Activated T-cell treated with anti-CD3 and anti-CD28 coated beads for 24 hours (primary cell): ENCODE measurements around the gene USPL1.
A peak's percentile ranks its signal among the peaks of the same experiment; 100 is the strongest.
"Not testable (repeated sequence)": the region's sequence is repeated elsewhere in the genome, so short reads cannot be mapped to it uniquely, and the experiment has no call there.

Experiments
- DNase-seq: peaks from one replicate; pipeline ENCODE4 v3.0.0-alpha.2; 2020; ENCODE audit warnings: low read depth

Gene USPL1

DNA sequence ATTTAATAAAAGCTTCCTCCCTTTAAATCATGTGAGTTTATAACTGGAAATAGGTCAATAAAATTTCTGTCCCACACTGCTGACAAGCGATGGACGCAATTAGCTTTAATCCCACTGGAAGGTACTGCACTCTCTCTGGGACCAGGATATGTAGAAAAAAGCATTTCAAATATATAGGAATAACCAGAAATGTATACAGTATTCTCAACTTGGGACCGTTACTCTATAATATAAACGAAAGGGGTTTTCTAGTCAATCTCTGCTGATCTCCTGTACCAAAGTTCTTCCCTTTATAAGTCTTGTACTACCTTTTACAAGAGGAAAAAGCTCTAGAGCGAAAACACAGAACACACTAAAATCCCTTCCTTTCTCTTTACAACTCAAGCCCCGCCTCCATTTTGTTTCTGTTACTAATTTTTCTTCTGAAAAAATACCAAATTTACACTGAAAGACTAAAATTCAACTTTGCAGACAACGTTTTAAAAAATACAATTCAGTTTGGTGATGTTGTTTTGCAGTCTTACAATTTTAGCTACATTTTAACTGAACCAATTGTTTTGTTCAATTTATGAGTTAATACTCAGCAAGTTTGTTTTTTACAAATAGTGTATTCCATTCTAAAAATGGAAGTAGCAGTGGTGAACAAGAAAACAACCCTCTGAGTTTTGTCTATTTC, 1.7 kb upstream of the USPL1 start:
- no peak for DNase-seq

DNA sequence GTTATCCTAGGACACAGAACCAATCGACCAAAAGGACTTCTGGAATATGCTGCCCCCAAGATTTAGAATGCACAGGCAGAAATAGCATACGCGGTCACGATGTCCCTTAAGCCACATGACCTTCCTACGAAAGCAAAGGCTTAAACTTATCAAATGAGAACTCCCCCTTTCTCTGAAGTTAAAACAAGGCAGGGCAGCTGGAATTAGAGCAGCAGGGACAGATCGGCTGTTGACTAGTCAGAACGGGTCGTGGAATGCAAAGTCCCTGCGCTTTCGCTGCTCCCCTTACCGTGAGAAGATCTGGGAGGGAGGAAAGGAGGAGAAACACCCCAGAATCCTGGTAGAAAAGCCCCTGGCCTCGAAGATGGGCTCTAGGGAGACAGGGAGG, 799 bp upstream of the USPL1 start:
- peak; percentile 37 for DNase-seq

GRCh38 chr13:30618186-30618929, 638 bp downstream of the USPL1 start:
- DNase-seq, result peak; percentile 14

DNA sequence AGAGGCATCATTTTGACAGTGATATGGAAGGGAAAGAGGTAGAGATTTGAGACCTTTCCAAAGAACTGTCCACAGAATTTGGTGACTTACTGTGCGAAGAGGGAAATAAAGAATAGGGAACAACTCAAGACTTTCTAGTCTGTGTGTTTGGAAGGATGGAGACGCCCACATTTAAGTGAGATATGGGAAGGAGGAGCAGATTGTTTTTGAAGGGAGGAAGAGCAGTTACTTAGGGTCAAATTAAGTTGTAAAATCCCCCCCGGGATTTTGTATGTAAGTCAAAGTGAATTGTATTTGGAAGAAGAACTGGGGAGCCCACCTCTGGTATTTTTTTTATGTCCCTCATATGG, 1.2 kb downstream of the USPL1 start:
- no peak for DNase-seq

DNA sequence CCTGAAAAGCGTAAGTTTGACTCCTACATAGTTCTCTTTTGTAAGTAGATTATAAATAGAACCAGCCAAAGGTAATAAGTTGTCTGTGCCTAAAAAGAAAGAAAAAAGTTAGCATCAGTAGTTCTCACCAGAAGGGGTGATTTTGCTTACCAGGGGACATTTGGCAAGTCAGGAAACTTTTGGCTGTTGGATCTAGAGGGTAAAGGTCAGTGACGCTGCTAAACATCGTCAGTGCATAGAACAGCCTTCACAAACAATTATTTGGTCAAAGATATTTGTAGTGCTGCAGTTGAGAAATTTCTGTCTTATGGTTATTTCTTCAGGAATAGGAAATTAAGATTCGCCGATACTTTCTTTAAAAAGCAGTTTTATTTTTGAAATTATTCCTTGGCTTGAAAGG, 2.0 kb downstream of the USPL1 start:
- DNase-seq, result no peak

GRCh38 chr13:30620941-30621340, 3.2 kb downstream of the USPL1 start:
- DNase-seq, result no peak

- no peak for DNase-seq
These were observed 4.8 kb downstream of the USPL1 start for GRCh38 chr13:30622551-30622950.

DNA sequence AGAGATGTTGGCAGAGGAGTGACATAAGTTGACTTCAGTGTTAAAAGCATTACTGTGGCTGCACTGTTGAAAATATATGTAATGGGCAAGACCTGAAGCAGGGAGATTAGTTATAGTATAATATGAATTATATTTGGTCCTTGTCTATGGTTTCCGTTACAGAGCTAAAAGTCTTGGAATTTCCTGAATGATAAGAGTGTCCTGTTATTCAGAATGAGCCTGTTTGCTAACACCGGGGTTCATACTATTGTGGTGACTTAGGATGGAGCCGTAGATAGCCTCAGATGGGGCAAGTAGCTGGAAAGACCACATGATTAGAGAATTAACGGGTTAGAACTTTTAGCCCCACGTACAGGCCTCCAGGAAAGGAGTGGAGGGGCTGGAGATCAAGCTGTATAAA, 5.7 kb downstream of the USPL1 start:
- no peak for DNase-seq

GRCh38 chr13:30624630-30625029, 6.9 kb downstream of the USPL1 start:
- no peak for DNase-seq

GRCh38 chr13:30629527-30629926, 11.8 kb downstream of the USPL1 start:
- DNase-seq, result no peak

DNA sequence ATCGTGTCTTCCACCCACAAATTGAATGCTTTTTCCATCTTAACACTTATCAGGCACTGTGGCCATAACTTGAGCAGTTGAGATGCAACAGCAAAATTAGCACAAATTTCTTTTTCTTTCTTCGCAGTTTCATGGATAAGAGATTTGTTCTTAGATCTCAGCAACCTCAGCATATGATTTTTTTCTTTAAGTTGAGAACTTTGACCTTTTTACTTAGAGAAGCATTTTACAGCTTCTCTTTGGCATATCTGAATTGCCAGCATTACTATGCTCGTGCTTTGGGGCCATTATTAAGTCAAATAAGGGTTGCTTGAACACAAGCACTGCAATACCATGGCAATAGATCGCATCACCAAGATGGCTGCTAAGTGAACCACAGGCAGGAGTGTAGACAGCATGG, 16.1 kb downstream of the USPL1 start:
- DNase-seq, result no peak

GRCh38 chr13:30634838-30635237, 17.1 kb downstream of the USPL1 start:
- DNase-seq, result no peak

- no peak for DNase-seq
These were observed 20.6 kb downstream of the USPL1 start for GRCh38 chr13:30638301-30638700.

GRCh38 chr13:30639671-30640070, 22.0 kb downstream of the USPL1 start:
- DNase-seq, result no peak

DNA sequence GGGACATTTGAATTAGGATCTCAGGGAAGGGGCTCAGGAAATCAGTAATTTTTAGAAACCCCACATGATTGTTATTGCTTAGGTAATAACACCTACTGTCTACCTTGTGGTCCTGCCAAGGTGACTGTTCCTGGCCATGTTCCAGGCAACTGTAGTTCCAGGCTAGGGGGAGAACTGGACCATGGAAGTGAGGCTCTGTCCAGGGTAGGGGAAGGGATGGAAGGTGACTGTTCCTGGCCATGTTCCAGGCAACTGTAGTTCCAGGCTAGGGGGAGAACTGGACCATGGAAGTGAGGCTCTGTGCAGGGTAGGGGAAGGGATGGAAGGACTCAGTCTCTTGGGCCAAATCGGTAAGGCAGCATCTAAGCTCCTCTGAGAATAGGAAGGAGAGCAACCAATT, 23.5 kb downstream of the USPL1 start:
- not testable (repeated sequence) for DNase-seq

- no peak for DNase-seq
These were observed 27.9 kb downstream of the USPL1 start for GRCh38 chr13:30645629-30646028.

DNA sequence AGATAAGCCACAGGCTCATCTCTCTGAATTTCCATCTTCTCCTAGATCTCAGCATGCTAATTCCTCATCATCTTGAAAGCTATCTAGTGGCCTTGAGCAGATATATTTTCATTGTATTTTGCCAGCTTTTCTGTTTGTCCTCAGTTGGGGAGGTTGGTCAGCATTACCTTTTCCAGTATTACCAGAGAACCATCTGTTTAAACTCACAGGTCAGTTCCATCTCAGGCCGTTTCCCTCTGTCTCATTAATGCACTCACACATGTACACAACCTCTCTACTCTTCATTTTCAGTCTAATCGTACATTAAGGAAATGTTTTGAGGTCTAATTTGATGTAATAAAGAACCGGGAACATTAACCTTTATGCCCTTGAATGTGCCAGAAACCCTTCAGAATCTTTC, 29.7 kb downstream of the USPL1 start:
- DNase-seq, result no peak

DNA sequence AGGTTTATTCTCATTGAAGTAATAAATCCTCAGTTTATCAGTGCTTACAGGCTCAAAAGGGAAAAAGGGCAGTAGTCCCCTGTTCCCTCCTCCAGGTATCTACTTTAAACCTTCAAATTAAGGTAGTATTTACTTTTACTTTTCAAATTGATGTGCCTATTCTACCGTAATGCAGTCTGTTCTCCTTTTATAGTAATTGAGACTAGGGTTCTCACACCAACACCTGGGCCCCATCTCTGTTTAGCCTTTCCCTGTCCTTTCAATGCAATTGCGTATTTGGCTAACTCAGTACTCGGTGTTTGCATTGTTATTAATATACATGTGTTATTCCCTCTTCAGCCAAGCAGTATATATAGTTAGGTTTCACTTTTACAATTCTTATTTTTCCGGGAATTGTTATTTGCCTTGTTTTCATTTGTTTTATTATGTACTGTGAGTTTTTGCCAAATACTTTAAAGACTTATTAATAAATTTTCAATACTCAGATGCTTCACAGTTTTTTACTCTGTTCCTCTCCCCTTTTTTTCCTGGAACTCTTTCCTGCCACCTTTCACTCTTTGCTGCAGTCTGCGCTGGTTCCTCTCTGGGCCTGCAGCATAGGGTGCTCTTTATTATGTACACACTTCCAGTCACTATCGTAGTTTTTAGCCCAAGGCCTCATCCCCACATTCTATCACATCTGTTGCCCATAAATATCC, 30.3 kb downstream of the USPL1 start:
- DNase-seq, result no peak

GRCh38 chr13:30648522-30649012, 30.8 kb downstream of the USPL1 start:
- DNase-seq, result no peak

DNA sequence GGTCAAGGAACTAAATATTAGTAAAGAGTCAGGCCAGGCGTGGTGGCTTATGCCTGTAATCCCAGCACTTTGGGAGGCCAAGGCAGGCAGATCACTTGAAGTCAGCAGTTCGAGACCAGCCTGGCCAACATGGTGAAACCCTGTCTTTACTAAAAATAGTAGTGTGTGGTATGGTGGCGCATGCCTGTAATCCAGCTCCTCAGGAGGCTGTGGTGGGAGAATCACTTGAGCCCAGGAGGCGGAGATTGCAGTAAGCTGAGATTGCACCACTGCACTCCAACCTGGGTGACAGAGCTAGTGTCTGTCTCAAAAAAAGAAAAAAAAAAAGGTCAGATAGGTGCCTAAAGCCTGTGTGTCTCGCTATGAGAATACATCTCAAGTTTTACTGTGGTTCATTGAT, 33.9 kb downstream of the USPL1 start:
- not testable (repeated sequence) for DNase-seq

DNA sequence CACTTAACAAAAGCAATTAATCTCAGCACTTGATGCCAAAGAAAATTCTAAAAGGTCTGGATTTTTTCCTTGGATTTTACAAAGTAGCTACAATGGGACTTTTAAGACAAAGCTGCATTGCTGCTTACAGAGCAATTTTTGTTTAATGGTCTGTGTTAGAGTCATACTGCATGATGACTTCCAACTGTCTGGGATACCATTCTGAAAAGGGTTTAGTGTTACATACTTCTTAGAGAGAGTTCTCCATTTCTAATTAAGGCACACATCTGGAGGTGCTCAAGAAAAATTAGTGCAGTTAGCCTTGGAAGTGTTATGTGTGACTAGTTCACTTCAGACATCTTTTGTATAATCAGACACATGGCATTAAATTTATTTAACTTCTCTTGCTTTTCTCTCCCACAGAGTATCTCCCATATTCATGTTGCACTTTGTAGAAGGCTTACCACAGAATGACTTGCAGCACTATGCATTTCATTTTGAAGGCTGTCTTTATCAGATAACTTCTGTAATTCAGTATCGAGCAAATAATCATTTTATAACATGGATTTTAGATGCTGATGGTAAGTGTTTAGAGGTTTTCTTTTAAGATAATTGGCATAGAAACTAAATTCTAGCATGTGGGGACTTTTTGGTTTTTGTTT, 35.1 kb downstream of the USPL1 start:
- no peak for DNase-seq

GRCh38 chr13:30654430-30654829, 36.7 kb downstream of the USPL1 start:
- no peak for DNase-seq

GRCh38 chr13:30656178-30656577, 38.5 kb downstream of the USPL1 start:
- DNase-seq, result no peak
